DOHH2 (cell line): ENCODE data around the gene CIC.

Experiments used
- CTCF ChIP-seq: fragments of 200-600 bp; sonication (generic); IDR thresholded peaks from one replicate; pipeline ENCODE4 v1.5.1; 2014; ENCODE audit warnings: antibody characterized with exemption, mild to moderate bottlenecking, low read depth, low read length; ENCODE audit not compliant: poor library complexity, severe bottlenecking
- EZH2phosphoT487 ChIP-seq: fragments of 200-600 bp; sonication (generic); IDR thresholded peaks from 2 replicates; pipeline ENCODE4 v1.6.1; 2017; ENCODE audit warnings: borderline replicate concordance, mild to moderate bottlenecking, antibody characterized with exemption, low read length, moderate library complexity, mixed read lengths

GRCh38 chr19:42229301-42229854, 39.7 kb upstream of the CIC start:
- TF ChIP-seq CTCF (peak; percentile 39), EZH2phosphoT487 (no peak)
